HepG2 (cell line): ENCODE data around the gene PALM. TPM values are rescaled to one million over a fixed set of nuclear protein-coding genes. Genes with fewer than 3 reads are reported as not detected.

Experiments used
- ASH2L ChIP-seq: fragments of 300-600, 200-600 bp; sonication (generic); IDR thresholded peaks from 2 replicates; pipeline ENCODE4 v1.7.0; 2017; ENCODE audit warnings: low read depth, mild to moderate bottlenecking, moderate library complexity, mixed read lengths, low read length; ENCODE audit not compliant: insufficient read length
- HNRNPL ChIP-seq: fragments of 200-400 bp; formaldehyde crosslinking; IDR thresholded peaks from 2 replicates; pipeline ENCODE4 v1.6.1; 2017; ENCODE audit warnings: mild to moderate bottlenecking, low read depth, low read length
- JDP2 ChIP-seq: sonication (generic); formaldehyde crosslinking; IDR thresholded peaks from 2 replicates; pipeline ENCODE4 v1.8.1; 2022; ENCODE audit warnings: missing genetic modification reagents, borderline replicate concordance
- MIXL1 ChIP-seq: IDR thresholded peaks from 2 replicates; pipeline ENCODE4 v1.6.1; 2016
- RNF219 ChIP-seq: sonication (generic); formaldehyde crosslinking; IDR thresholded peaks from 2 replicates; pipeline ENCODE4 v1.5.0; 2020; ENCODE audit warnings: mild to moderate bottlenecking, missing genetic modification reagents
- SAP130 ChIP-seq: IDR thresholded peaks from 2 replicates; pipeline ENCODE4 v1.6.1; 2016; ENCODE audit warnings: low read depth
- SOX6 ChIP-seq, 2 experiments: fragments of 450-650 bp in 1 of 2; sonication (generic) in 1 of 2; formaldehyde crosslinking in 1 of 2; IDR thresholded peaks; 2 replicates each; pipeline versions ENCODE4 v1.4.0 to v1.6.1; 2017 to 2020; ENCODE audit warnings: antibody characterized with exemption in 1 of 2, mild to moderate bottlenecking in 1 of 2, missing genetic modification reagents in 1 of 2
- SRSF4 ChIP-seq: fragments of 200-400 bp; formaldehyde crosslinking; IDR thresholded peaks from one replicate; pipeline ENCODE4 v1.6.1; 2018; ENCODE audit warnings: mild to moderate bottlenecking, low read depth, low read length, moderate library complexity; ENCODE audit not compliant: poor library complexity, severe bottlenecking
- TRAFD1 ChIP-seq: sonication (generic); formaldehyde crosslinking; IDR thresholded peaks from 2 replicates; pipeline ENCODE4 v1.5.1; 2020; ENCODE audit warnings: missing genetic modification reagents, mild to moderate bottlenecking, borderline replicate concordance
- UBTF ChIP-seq: sonication (generic); formaldehyde crosslinking; IDR thresholded peaks from 2 replicates; pipeline ENCODE4 v1.4.0; 2020; ENCODE audit warnings: mild to moderate bottlenecking, missing genetic modification reagents
- ZMYM2 ChIP-seq: sonication (generic); formaldehyde crosslinking; IDR thresholded peaks from 2 replicates; pipeline ENCODE4 v1.8.0; 2022; ENCODE audit warnings: mild to moderate bottlenecking, missing genetic modification reagents
- ZNF263 ChIP-seq: sonication (generic); formaldehyde crosslinking; IDR thresholded peaks from 2 replicates; pipeline ENCODE4 v1.4.0; 2020; ENCODE audit warnings: missing genetic modification reagents
- ZNF33B ChIP-seq: sonication (generic); formaldehyde crosslinking; IDR thresholded peaks from 2 replicates; pipeline ENCODE4 v1.5.1; 2020; ENCODE audit warnings: mild to moderate bottlenecking, missing genetic modification reagents
- ZNF441 ChIP-seq: sonication (generic); formaldehyde crosslinking; IDR thresholded peaks from 2 replicates; pipeline ENCODE4 v1.7.0; 2021; ENCODE audit warnings: missing genetic modification reagents, borderline replicate concordance
- ZNF513 ChIP-seq: sonication (generic); formaldehyde crosslinking; conservative IDR thresholded peaks from 2 replicates; pipeline ENCODE4 v1.5.0; 2020; ENCODE audit warnings: missing genetic modification reagents
- ZNF614 ChIP-seq: IDR thresholded peaks from 2 replicates; pipeline ENCODE4 v1.6.1; 2018; ENCODE audit warnings: missing biosample characterization, missing genetic modification reagents, inconsistent platforms, borderline replicate concordance
- ZSCAN12 ChIP-seq: sonication (generic); formaldehyde crosslinking; IDR thresholded peaks from 2 replicates; pipeline ENCODE4 v1.9.0; 2021; ENCODE audit warnings: mild to moderate bottlenecking, missing genetic modification reagents
- polyA plus RNA-seq, 8 experiments: library from polyadenylated mRNA; depleted of rRNA in 3 of 8; stranded (reverse) in 7 of 8; unstranded in 1 of 8; fragments of >200 nt; fragmentation: Illumina TruSeq in 4 of 8; extraction: Trizol in 4 of 8; gene quantifications; 2 replicates each; pipeline versions ENCODE4 v1.2.1 to v1.2.3, GENCODE V29; 2011 to 2016; ENCODE audit warnings: low read depth in 4 of 8, missing spikeins in 1 of 8, mixed read lengths in 1 of 8; ENCODE audit not compliant: insufficient read depth in 1 of 8
- total RNA-seq, 5 experiments: library from RNA; depleted of rRNA; stranded (reverse); fragments of >200 nt; fragmentation: Illumina TruSeq; extraction: Trizol; gene quantifications; 2 replicates each; pipeline ENCODE4 v1.2.3, GENCODE V29; 2016; ENCODE audit warnings: low read depth in 1 of 5
- TF ChIP-seq, protein P1 (sequence below): sonication (generic); formaldehyde crosslinking; IDR thresholded peaks from 2 replicates; pipeline ENCODE4 v1.5.0; 2020; ENCODE audit warnings: missing genetic modification reagents, mild to moderate bottlenecking, borderline replicate concordance
- TF ChIP-seq, protein P2 (sequence below): IDR thresholded peaks from 2 replicates; pipeline ENCODE4 v1.6.1; 2016; ENCODE audit warnings: mild to moderate bottlenecking, missing biosample characterization, missing genetic modification reagents

PALM gene
- total and polyA plus RNA-seq, 2 of the 13 experiments (the other 11 are each of a cell fraction or from before 2014, with no cell fraction given), result 4.0 to 9.7 TPM

- TF ChIP-seq TRAFD1 (CRISPR knock-in tag) (no peak), ZSCAN12 (CRISPR knock-in tag) (no peak), SRSF4 (no peak), SOX6 (IDR thresholded peaks at IDR 0.05) (no peak), SOX6 (CRISPR knock-in tag; IDR thresholded peaks at IDR 0.05) (peak; percentile 44; the same call in 1 of the 2 replicates), ZNF263 (CRISPR knock-in tag) (no peak), JDP2 (CRISPR knock-in tag) (no peak; the same call in 1 of the 2 replicates), HNRNPL (0 out of 2 replicates have a peak, but pooled peaks have one; percentile 13), ZMYM2 (CRISPR knock-in tag) (no peak), ASH2L (no peak), ZNF33B (no peak), SAP130 (CRISPR knock-in tag) (peak; percentile 24; the same call in 1 of the 2 replicates), RNF219 (CRISPR knock-in tag) (no peak), ZNF513 (no peak), MIXL1 (no peak), ZNF614 (CRISPR knock-in tag) (no peak), ZNF441 (CRISPR knock-in tag) (no peak), UBTF (CRISPR knock-in tag) (0 out of 2 replicates have a peak, but pooled peaks have one; percentile 20)
- TF ChIP-seq, protein P1, sequence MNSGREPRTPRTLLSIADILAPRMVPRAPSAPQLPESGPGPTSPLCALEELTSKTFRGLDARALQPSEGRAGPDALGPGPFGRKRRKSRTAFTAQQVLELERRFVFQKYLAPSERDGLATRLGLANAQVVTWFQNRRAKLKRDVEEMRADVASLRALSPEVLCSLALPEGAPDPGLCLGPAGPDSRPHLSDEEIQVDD (CRISPR knock-in tag), result no peak
- TF ChIP-seq, protein P2, sequence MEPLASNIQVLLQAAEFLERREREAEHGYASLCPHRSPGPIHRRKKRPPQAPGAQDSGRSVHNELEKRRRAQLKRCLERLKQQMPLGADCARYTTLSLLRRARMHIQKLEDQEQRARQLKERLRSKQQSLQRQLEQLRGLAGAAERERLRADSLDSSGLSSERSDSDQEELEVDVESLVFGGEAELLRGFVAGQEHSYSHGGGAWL, result no peak
Measured at GRCh38 chr19:674282-675151, 34.2 kb upstream of the PALM start (continued).
